ENCODE measurements around the gene SUFU.
"Not testable (repeated sequence)": the region's sequence is repeated elsewhere in the genome, so short reads cannot be mapped to it uniquely, and the experiment has no call there.

The SUFU gene

DNA sequence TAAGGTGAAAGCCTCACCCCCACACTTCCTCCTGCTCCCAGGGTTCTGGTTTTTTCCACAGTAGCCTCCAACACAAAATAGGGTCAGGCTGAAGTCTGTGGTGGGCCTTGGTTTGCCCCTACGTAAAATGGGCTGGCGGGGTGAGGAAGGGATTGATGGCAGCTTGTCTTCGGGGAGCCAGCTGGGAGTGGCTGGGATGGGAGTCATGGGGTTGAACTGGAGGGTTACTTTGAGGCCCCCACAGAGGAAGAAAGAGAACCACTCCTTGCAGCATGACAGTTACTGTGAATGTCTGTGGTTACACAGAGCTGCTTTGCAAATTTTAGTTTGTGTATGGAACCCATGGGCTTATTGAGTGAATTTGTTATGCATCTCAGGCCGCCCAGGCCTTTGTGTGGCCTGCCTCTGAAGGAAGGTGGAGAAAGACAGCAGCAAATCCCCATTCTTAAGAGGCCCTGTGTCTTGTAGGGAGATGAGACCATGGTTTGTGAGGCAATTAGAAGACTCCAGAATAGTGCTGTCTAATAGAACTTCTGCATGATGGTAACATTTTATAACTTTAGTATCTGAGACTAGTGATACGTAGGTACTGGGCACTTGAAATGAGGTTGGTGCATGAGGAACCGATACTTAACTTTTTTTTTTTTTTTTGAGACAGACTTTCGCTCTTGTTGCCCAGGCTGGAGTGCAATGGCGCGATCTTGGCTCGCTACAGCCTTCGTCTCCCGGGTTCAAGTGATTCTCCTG, 148.6 kb downstream of the SUFU start:
- DNase-seq, result peak; percentile 57 to 74

DNA sequence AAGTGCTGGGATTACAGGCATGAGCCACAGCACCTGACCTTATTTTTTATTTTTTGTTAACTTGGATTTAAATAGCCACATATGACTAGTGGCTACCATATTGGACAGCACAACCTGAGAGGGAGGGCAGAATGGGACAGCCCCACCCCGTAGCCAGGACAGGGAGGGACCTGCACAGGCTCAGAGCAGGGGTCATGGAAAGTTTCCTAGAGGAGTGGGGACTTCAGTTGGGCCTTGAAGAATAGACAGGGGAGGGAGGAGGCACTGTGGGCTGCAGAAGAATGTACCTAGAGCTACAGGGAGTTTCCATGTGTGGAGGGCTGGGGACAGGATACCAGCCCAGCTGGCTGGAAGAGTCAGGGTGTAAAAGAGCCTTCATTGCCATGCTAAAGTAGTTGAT, 149.3 kb downstream of the SUFU start:
- DNase-seq, result no peak

DNA sequence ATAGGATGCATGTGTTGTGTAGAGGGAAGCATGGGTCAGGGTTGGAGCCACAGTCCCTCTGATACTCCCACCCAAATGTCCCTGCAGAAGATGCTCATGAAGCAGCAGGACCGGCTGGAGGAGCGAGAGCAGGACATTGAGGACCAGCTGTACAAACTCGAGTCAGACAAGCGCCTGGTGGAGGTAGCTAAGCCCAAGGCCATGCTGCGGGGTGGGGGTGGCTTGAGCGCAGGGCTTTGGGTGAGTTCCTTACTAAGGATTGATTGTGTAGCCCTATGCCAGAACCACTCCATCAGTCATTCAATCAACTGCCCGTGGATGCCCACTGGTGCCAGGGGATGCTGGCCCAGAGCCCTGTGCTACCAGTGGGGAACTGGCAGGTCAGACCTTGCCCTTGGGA, 150.8 kb downstream of the SUFU start:
- no peak for DNase-seq

DNA sequence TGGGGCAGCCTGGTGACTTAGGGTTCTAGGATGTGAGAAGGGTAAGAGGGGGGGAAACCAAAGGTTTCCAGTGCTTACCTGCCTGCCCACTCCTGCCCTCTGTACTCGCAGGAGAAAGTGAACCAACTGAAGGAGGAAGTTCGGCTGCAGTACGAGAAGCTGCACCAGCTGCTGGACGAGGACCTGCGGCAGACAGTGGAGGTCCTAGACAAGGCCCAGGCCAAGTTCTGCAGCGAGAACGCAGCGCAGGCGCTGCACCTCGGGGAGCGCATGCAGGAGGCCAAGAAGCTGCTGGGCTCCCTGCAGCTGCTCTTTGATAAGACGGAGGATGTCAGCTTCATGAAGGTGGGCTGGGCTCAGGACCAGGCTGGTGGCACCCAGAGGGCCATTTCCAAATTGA, 151.2 kb downstream of the SUFU start:
- DNase-seq, result no peak

DNA sequence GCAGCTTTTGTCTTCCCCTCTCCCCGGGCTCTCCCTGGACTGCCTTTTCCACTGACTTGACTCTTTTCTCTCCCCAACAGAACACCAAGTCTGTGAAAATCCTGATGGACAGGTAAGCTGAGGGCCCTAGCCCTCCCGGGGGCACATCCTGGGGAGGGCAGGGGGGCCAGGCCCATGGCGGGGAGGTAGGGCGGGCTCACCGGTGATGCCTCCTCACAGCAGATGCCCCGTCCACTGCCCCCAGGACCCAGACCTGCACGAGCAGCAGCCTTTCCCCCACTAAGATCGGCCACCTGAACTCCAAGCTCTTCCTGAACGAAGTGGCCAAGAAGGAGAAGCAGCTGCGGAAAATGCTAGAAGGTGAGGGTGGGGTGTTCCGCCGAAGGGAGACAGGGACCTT, 152.3 kb downstream of the SUFU start:
- no peak for DNase-seq

DNA sequence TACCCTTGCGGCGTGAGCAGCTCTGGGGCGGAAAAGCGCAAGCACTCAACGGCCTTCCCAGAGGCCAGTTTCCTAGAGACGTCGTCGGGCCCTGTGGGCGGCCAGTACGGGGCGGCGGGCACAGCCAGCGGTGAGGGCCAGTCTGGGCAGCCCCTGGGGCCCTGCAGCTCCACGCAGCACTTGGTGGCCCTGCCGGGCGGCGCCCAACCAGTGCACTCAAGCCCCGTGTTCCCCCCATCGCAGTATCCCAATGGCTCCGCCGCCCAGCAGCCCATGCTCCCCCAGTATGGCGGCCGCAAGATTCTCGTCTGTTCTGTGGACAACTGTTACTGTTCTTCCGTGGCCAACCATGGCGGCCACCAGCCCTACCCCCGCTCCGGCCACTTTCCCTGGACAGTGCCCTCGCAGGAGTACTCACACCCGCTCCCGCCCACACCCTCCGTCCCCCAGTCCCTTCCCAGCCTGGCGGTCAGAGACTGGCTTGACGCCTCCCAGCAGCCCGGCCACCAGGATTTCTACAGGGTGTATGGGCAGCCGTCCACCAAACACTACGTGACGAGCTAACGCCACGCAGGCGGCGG, 153.1 kb downstream of the SUFU start:
- DNase-seq, result no peak

DNA sequence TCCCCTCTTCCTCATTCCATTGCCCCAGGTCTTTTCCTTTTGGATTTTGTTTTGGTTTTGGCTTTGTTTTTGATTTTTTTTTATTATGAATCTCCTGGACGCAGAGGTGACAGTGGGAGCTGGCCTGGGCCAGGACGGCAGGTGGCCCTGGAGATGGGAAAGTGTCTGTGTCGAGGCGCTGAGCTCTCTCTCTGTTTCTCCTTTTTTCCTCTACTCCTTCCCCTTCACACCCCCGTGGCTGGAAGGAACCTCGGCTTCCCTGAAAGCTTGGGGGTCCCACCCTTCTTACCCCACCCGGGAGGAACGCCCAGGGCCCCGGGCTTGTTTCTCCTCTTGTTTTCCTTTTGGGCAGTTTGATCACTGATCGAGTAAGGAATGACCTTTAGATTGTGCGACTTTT, 153.7 kb downstream of the SUFU start:
- DNase-seq, result no peak

DNA sequence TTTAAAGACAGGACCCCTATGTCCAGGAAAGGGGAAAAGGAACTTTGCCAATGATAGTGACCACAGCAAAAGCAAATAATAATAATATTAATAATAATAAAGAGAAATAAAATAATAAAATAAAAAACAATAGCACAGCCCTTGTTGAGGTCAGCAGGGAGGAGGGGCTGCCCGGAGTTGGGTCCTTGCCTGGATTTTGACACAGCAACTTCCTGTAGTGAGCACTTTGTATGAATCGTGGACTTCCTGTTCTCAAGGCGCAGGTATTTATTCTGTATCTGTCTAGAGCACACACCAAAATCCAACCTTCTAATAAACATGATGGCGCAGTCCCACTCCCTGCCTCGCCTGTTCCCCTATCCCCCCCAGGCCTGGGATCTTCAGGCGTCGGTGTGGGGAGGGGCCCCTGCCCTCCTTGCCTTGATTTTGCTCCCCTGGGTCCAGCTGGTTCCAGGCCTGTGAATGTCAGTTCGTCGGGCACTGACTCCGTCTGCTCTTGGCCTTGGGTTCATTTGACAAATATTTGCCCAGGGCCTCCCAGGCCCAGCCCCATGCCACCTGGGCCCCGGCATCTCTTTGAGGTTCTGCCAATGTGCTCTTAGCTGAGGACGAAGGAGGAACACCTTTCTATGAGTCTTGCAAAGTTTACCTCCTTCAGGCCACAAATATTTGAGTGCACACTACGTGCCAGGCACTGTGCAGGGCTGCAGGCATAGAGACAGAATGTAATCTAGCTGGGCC, 154.4 kb downstream of the SUFU start:
- no peak for DNase-seq

DNA sequence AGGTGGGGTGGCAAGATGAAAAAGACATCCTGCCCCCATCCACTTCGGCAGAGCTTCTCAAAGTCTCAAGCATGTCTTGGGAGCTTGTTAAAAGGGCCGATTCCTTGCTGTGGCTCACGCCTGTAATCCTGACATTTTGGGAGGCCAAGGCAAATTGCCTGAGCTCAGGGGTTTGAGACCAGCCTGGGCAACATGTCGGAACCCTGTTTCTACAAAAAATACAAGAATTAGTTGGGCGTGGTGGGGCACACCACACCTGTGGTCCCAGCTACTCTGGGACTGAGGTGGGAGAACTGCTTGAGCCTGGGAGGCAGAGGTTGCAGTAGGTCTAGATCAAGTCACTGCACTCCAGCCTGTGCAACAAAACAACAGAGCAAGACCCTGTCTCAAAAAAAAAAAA, 155.0 kb downstream of the SUFU start:
- DNase-seq, result no peak

DNA sequence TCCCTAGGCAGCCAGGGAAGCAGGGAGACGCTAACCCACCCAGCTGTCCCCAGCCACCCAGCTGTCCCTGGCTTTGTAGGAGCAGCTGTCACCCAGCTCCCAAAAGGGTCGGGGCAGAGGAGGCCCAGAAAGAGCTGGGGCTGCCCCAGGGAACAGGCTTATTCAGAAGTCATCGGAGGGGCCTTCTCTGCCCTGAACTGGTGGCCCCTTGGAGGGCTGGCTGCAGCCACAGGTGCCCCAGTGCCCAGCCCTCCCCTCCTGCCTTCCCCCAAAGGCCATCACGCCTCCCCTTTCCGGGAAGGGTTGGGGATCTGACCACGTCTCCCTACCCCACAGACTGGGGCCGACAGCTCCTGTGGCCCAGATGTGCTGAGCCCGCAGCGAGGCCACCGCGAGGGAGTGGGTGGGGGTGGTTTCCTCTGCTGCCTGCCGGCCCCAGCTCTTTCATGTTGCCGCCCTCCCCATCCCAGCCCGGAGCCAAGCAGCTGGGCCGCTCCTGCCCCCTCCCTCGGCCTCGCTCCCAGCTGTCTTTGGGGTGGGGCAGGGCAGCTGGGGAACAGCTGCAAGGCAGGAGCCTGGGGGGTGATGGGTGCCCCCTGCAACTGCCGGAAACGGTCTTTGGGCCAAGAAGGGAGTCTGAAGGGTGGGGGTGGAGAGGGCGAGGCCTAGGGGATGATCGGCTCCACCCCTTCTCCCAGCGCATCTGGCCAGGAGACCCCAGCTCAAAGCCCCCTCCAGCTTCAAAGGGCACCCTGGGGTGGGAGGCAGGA, 157.3 kb downstream of the SUFU start:
- peak; percentile 33 to 79 for DNase-seq

DNA sequence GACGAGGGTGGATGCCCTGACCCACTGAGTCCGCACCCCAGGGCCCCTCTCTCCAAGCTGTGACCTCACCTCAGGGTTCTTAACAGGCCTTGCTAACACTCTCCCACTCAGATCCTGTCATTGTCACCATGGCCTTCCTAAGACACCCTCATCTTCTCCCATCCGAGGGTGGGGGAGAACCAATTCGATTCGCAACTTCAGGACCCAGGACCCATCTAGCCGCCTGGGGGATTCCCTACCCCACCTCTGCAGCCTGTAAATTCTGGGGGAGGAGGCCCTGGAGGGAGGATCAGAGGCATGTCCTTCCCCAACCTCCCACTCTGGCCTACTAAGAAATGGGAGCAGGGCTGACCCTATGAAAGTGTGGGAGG, 157.9 kb downstream of the SUFU start:
- peak in 1 of 2 donors; percentile 42 for DNase-seq

DNA sequence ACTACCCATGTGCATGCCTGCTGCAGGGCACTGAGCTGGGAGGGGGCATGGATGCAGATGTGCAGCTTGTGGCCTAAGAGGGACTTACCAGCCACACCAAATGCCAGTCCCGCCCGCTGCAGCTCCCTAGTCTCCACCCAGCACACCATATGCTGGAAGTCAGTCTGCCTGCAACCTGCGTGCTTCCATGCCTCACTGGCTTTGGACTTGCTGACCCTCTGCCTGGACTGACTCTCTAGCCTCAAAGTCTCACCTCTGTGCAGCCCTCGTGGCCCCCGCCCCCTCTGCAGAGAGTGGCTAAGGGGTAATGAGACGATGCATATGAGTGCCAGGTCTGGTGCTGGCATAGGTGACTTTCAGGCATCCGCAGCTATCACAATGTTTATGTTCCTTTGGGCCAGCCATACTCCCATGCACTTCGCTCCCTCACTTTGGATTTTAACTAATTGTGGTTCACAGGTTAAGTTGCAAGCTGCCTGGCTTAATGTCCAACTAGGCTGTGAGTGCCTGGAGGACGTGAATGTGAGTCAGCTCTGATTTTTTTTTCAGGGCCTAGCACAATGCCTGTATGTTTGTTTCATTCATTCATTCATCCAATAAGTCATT, 162.2 kb downstream of the SUFU start:
- no peak for DNase-seq

DNA sequence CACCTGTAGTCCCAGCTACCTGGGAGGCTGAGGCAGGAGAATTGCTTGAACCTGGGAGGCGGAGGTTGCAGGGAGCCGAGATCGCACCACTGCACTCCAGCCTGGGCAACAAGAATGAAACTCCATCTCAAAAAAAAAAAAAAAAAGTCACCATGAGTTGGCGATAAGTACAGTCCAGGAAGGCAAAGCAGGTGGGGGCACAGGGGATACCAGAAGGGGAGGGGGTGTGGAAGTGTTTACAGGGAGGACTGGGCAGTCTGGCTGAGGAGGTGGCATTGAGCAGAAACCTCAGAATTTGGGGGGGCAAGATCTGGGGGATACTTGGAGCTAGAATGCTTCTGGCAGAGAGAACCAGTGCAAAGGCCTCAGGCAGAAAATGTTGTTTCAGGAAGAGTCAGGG, 163.6 kb downstream of the SUFU start:
- DNase-seq, result not testable (repeated sequence)

DNA sequence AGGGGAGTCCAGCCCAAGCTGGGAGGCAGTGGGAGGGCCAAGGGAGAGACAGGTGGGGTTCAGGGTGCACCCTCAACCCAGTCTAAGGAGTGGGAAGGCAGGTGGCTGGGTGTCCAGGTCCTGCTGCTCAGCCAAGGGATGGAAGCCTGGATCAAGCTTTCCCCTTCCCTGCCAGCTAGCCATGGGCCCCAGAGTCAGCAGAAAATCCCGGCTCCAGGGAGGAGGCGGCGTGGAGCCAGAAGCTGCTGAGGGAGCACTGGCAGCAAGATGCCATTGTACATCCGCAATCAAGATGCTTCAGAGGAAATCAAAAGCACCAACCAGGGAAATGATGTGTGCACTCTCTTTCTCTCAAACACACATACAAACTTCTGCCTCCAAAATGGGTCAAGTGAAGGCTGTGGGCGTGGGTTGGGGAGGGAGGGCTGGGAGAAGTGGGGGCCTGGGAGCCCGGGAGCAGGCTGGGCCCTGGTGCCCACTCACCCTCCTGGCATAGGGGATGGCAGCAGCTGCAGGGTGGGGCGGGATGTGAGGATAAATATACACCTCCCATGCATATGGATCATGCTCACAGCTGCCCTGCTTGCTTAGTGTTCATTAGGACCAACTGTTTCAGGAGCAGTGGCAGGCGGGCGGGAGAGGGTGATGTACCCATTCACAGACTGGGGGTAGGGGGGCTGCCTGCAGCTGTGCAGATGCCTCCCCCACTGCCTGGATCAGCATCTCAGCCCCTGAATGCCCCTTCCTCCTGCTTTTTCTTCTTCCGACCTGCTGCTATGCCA, 164.7 kb downstream of the SUFU start:
- DNase-seq, result no peak

DNA sequence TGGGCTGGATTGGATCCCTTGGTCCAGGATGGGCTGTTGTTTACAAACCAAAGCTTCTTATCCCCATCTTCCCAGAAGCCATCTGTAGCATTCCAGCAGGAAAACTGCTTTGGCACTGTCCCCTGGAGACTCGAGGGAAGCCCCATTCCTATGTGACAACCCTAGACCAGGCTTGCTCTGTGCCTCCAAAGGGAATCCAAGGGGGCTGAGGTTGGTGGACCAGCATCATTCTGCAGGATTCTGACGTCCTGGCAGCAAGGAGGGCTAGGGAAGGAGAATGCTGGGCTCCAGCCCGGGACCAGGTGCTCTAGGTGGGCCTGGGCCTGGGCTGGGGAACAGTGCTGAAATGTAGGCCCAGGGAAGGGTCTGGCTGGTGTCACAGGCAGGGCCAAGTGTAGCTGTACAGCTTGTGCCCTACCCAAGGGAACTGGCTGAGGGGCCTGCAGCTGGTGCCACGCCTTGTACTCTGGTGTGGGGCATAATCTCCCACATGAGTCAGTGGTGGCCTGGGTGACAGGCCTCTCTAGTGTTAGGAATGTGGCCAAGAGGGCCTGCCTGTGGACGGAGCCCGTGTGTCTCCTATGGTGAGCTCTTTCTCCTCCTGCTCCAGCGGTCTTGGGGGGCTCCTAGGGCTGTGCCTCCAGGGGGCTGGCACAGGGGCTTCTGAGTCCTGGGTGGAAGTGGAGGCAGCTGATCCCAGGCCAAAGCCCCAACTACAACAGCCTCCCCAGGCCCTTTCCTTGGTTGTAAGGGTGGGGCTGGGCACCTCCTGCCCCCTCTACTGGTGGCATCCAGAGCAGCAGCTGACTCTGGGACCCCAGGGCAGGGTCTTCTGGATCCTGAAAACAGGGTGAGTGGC, 165.7 kb downstream of the SUFU start:
- no peak for DNase-seq

DNA sequence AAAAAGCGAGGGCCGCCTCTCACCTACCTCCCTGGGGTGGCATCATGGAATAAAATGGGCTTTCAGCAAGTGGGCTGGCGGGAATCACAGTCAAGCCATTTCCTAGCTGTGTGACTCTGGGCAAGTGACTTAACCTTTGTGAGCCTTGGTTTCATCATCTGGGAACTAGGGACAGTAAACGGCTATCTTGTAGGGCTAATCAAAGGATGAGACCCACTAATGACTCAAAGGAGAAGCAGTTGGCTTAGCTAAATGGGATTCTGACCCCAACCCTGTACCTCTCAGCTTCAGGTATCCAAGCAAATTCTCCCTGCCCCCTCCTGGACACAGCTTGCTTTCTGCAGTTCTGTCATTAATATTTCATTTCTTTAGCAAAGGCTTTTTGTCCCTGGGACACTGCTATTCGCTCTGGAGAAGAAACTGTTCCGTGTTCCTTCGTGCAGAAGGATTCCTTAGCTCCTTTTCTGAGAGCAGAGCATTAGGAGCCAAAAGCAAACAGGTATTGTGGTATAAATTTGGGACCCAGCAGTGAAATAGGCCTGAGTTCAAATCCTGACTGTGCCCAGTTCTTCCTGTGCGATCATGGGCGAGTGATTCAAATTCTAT, 166.4 kb downstream of the SUFU start:
- no peak for DNase-seq

DNA sequence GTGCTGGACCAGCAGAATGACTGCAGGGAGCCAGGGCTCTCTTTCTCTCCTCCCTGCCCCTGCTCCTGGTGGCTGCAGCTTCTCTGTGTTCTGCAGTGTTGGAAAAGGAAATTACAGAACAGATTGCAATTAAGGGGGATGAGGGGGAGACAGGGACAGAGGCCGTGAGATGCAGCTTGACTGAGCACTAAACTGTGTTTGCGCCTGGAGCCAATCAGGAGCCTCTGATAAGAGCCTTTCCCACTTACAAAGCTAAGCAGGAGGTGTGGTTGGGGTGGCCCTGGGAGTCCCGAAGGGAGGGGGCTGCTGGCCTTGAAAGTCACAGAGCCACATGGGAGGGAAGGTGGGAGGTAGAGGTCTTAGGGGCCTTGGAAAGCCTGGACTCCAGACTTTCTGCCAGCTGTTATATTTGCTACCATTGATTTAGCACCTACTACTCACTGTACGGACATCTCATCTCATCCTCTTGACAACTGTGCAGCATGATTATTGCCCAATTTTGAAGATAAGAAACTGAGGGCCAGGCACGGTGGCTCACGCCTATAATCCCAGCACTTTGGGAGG, 167.2 kb downstream of the SUFU start:
- no peak for DNase-seq

DNA sequence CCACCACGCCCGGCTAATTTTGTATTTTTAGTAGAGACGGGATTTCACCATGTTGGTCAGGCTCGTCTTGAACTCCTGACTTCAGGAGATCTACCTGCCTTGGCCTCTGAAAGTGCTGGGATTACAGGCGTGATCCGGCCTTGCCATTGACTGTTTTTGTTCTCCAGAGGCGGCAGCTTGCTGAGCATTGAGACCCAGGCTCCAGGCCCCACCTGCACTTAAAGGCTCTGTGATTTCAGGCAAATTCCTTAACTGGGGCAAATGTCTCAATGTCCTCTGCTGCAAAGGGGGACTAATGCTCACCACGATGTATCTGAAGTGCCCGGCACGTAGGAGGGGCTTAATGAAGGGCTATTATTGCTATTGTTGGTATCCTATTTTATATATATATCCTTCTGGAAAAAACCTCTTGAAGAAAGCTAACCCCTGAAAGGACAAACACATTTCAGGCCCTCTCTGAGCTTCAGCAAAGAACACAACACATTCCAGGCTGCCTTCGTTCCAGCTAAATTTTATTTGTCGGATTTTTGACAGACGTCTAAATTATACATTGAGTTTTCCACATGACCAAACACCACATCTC, 169.6 kb downstream of the SUFU start:
- DNase-seq, result no peak

DNA sequence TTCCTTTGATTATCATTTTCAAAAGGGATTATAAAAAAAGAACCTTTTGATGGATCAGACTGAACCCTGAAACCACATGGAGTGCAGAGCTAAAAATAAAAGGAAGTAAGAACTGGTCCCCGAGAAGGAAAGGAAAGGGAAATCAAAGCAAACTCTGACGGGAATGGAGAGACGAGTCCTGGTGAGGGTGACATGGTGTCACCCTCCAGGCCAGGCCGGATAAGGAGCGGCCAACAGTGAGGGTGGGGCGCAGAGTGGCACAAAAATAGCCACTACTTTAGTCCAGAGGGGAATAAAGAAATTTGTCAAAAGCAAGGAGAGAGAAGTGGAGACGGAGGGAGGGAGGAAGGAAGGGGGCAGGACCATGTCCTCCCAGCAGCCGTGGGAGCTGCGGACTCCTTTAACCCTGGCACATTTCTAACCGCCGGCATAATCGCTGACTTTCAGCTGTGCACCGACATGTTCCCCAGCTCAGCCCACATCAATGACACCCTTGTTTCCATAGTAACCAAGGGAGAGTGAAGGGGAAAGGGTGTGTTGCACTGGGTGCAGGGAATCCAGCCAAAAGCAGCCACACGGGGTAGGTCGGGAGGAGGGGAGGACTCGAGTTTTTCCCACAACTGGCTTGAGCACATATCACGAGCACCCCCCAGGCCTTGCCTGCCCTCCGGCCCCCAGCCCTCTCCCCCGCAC, 170.2 kb downstream of the SUFU start:
- peak; percentile 79 to 87 for DNase-seq

All from inflammatory macrophage (primary cell).